LHCN-M2 (cell line): ENCODE measurements around the gene FBXW7. TPM values are rescaled to one million over a fixed set of nuclear protein-coding genes. Genes with fewer than 3 reads are reported as not detected.

Source experiments
- DNase-seq: peaks from one replicate; pipeline ENCODE4 v3.0.0-alpha.2; 2012; ENCODE audit warnings: low read depth
- total RNA-seq: library from RNA; depleted of rRNA; stranded (reverse); fragments of >200 nt; gene quantifications from 2 replicates; pipeline ENCODE4 v1.2.3, GENCODE V29; 2014

The FBXW7 gene
- total RNA-seq, 1 experiment from 2014 or later = 20.1 TPM

GRCh38 chr4:152374606-152375285 lies 161.1 kb downstream of the FBXW7 start:
- DNase-seq = no peak

- DNase-seq = no peak
Measured at GRCh38 chr4:152374153-152374552, 161.7 kb downstream of the FBXW7 start.

GRCh38 chr4:152372444-152372843 lies 163.4 kb downstream of the FBXW7 start:
- DNase-seq = no peak

- DNase-seq = no peak
Measured at GRCh38 chr4:152369902-152370295, 166.0 kb downstream of the FBXW7 start.

- DNase-seq = no peak
Measured at GRCh38 chr4:152369203-152369901, 166.5 kb downstream of the FBXW7 start.

GRCh38 chr4:152368001-152368400 lies 167.9 kb downstream of the FBXW7 start:
- DNase-seq = no peak

GRCh38 chr4:152364883-152365282 lies 171.0 kb downstream of the FBXW7 start:
- DNase-seq = no peak

GRCh38 chr4:152364383-152364782 lies 171.5 kb downstream of the FBXW7 start:
- DNase-seq = no peak

GRCh38 chr4:152363904-152364303 lies 172.0 kb downstream of the FBXW7 start:
- DNase-seq = no peak

- peak; percentile 47 for DNase-seq
Measured at GRCh38 chr4:152363086-152363485, 172.8 kb downstream of the FBXW7 start.

- DNase-seq = peak; percentile 39
Measured at GRCh38 chr4:152360045-152360410, 175.9 kb downstream of the FBXW7 start.

GRCh38 chr4:152359208-152360044 lies 176.5 kb downstream of the FBXW7 start:
- DNase-seq = no peak

GRCh38 chr4:152357206-152357605 lies 178.7 kb downstream of the FBXW7 start:
- peak; percentile 48 for DNase-seq

GRCh38 chr4:152356428-152357034 lies 179.4 kb downstream of the FBXW7 start:
- no peak for DNase-seq

- DNase-seq = peak; percentile 97
Measured at GRCh38 chr4:152352622-152353116, 183.2 kb downstream of the FBXW7 start.

- DNase-seq = no peak
Measured at GRCh38 chr4:152352215-152352614, 183.7 kb downstream of the FBXW7 start.

- no peak for DNase-seq
Measured at GRCh38 chr4:152351080-152351479, 184.8 kb downstream of the FBXW7 start.

- DNase-seq = peak; percentile 20
Measured at GRCh38 chr4:152348670-152349069, 187.2 kb downstream of the FBXW7 start.

- no peak for DNase-seq
Measured at GRCh38 chr4:152346979-152347378, 188.9 kb downstream of the FBXW7 start.

GRCh38 chr4:152346526-152346925 lies 189.4 kb downstream of the FBXW7 start:
- DNase-seq = no peak

GRCh38 chr4:152344001-152344400 lies 191.9 kb downstream of the FBXW7 start:
- DNase-seq = no peak

- DNase-seq = peak; percentile 43
Measured at GRCh38 chr4:152342293-152342692, 193.6 kb downstream of the FBXW7 start.
